ENCODE data around the gene SLC9A1. TPM values are rescaled to one million over a fixed set of nuclear protein-coding genes. Genes with fewer than 3 reads are reported as not detected.

SLC9A1 gene
- total RNA-seq, 1 experiment from 2014 or later, result 24.1 TPM

GRCh38 chr1:27070390-27071048 lies 84.4 kb downstream of the SLC9A1 start:
- no peak for DNase-seq (ENCODE audit: low read depth)

- DNase-seq (ENCODE audit: low read depth), result no peak
These were observed 86.0 kb downstream of the SLC9A1 start for GRCh38 chr1:27068922-27069321.

GRCh38 chr1:27065999-27066630 lies 88.8 kb downstream of the SLC9A1 start:
- no peak for DNase-seq (ENCODE audit: low read depth)

- DNase-seq (ENCODE audit: low read depth), result no peak
These were observed 94.0 kb downstream of the SLC9A1 start for GRCh38 chr1:27060891-27061290.

GRCh38 chr1:27058966-27059669 lies 95.8 kb downstream of the SLC9A1 start:
- DNase-seq (ENCODE audit: low read depth), result no peak

GRCh38 chr1:27057801-27058625 lies 96.9 kb downstream of the SLC9A1 start:
- no peak for DNase-seq (ENCODE audit: low read depth)

GRCh38 chr1:27057389-27057788 lies 97.5 kb downstream of the SLC9A1 start:
- DNase-seq (ENCODE audit: low read depth), result no peak

- no peak for DNase-seq (ENCODE audit: low read depth)
These were observed 100.8 kb downstream of the SLC9A1 start for GRCh38 chr1:27053977-27054753.

- no peak for DNase-seq (ENCODE audit: low read depth)
These were observed 102.4 kb downstream of the SLC9A1 start for GRCh38 chr1:27052527-27052926.

GRCh38 chr1:27049607-27050006 lies 105.3 kb downstream of the SLC9A1 start:
- no peak for DNase-seq (ENCODE audit: low read depth)

GRCh38 chr1:27049100-27049499 lies 105.8 kb downstream of the SLC9A1 start:
- no peak for DNase-seq (ENCODE audit: low read depth)

Other genes starting within 250 kb of the SLC9A1 start
- not detected in 2 replicates for gene NR0B2, start 241.2 kb downstream of the SLC9A1 start, total RNA-seq (2014; rRNA removed; shearing (Covaris generic))
- 63.5 and 80.9 TPM in 2 replicates for gene NUDC, start 233.4 kb downstream of the SLC9A1 start, total RNA-seq (2014; rRNA removed; shearing (Covaris generic))
- not detected in 2 replicates for gene KDF1, start 194.7 kb downstream of the SLC9A1 start, total RNA-seq (2014; rRNA removed; shearing (Covaris generic))
- 3.9 and 11.6 TPM in 2 replicates for gene TRNP1, start 161.4 kb downstream of the SLC9A1 start, total RNA-seq (2014; rRNA removed; shearing (Covaris generic))
- 7.1 and 8.7 TPM in 2 replicates for gene TENT5B, start 142.3 kb downstream of the SLC9A1 start, total RNA-seq (2014; rRNA removed; shearing (Covaris generic))
- 20.7 and 30.0 TPM in 2 replicates for gene WDTC1, start 79.5 kb upstream of the SLC9A1 start, total RNA-seq (2014; rRNA removed; shearing (Covaris generic))
- gene TMEM222, start 167.0 kb upstream of the SLC9A1 start, total RNA-seq (2014; rRNA removed; shearing (Covaris generic)), result 48.6 and 52.2 TPM in 2 replicates
- gene SYTL1, start 186.9 kb upstream of the SLC9A1 start, total RNA-seq (2014; rRNA removed; shearing (Covaris generic)), result 1.4 and 2.9 TPM in 2 replicates
- gene MAP3K6, start 211.8 kb upstream of the SLC9A1 start, total RNA-seq (2014; rRNA removed; shearing (Covaris generic)), result 9.2 and 18.1 TPM in 2 replicates
- gene FCN3, start 219.7 kb upstream of the SLC9A1 start, total RNA-seq (2014; rRNA removed; shearing (Covaris generic)), result not detected in 2 replicates
- 0.15 TPM in 1 of 2 replicates, not detected in the other for gene CD164L2, start 228.2 kb upstream of the SLC9A1 start, total RNA-seq (2014; rRNA removed; shearing (Covaris generic))
- 2.0 and 2.6 TPM in 2 replicates for gene GPR3, start 237.5 kb upstream of the SLC9A1 start, total RNA-seq (2014; rRNA removed; shearing (Covaris generic))

Measured in M059J (cell line).